Stomach (tissue), 9 donors: ENCODE measurements around the gene CEP72. TPM values are rescaled to one million over a fixed set of nuclear protein-coding genes. Genes with fewer than 3 reads are reported as not detected.

ENCODE experiments used
- DNase-seq, 2 donors: peaks; one replicate each; pipeline versions ENCODE4 v3.0.0 to v3.0.0-alpha.2; 2013 to 2019
- H3K27ac ChIP-seq, 5 donors: fragments of 200-600 bp in 4 of 5; sonication (generic) in 4 of 5; one replicate each; pipeline ENCODE4 v1.5.1; 2013 to 2019; ENCODE audit warnings: mild to moderate bottlenecking in 1 of 5, moderate library complexity in 1 of 5
- H3K27me3 ChIP-seq, 3 donors: fragments of 200-600 bp; sonication (generic); one replicate each; pipeline ENCODE4 v1.5.1; 2017 to 2019; ENCODE audit warnings: mixed run types in 1 of 3
- H3K36me3 ChIP-seq, 4 donors: fragments of 200-600 bp; sonication (generic); 1 replicate in 3 of 4; 2 replicates in 1 of 4; pipeline ENCODE4 v1.5.1; 2016 to 2019
- H3K4me1 ChIP-seq, 4 donors: fragments of 200-600 bp; sonication (generic); one replicate each; pipeline ENCODE4 v1.5.1; 2016 to 2019
- H3K4me3 ChIP-seq, 4 donors: fragments of 200-600 bp; sonication (generic) in 3 of 4; one replicate each; pipeline ENCODE4 v1.5.1; 2016 to 2019; ENCODE audit warnings: mild to moderate bottlenecking in 1 of 4
- H3K9me3 ChIP-seq, 4 donors: fragments of 200-600 bp; sonication (generic); one replicate each; pipeline ENCODE4 v1.5.1; 2016 to 2019
- EP300 ChIP-seq: sonication (generic); formaldehyde crosslinking; IDR thresholded peaks from one replicate; pipeline ENCODE4 v1.6.1; 2017; ENCODE audit warnings: antibody characterized with exemption
- POLR2A ChIP-seq, 4 donors: fragments of 450-650 bp; IDR thresholded peaks; one replicate each; pipeline ENCODE4 v1.6.1; 2016; ENCODE audit warnings: antibody characterized with exemption in 4 of 4, control low read depth in 2 of 4, mild to moderate bottlenecking in 1 of 4, moderate library complexity in 1 of 4
- POLR2AphosphoS5 ChIP-seq, 3 donors: sonication (generic); formaldehyde crosslinking; IDR thresholded peaks; one replicate each; pipeline ENCODE4 v1.6.1; 2016; ENCODE audit warnings: antibody characterized with exemption in 3 of 3
- WGBS, 5 donors: extraction: QIAGEN DNeasy Blood & Tissue Kit in 3 of 5; methylation state at CpG; one replicate each; pipeline versions ENCODE4 v1.1.5 to v1.1.7; 2013 to 2018; 5-methylcytosine and 5-hydroxymethylcytosine counted together
- intact Hi-C: fragments of 100-400 bp; cut with DNase I; formaldehyde crosslinking; loops from one replicate; pipeline ENCODE4 v1.15.1; 2023; ENCODE audit warnings: low total_unique reads
- polyA plus RNA-seq, 3 donors: library from polyadenylated mRNA; stranded (reverse); fragments of 200-250 nt; gene quantifications; one replicate each; pipeline ENCODE4 v1.2.3, GENCODE V29; 2013
- total RNA-seq, 5 donors: library from RNA; depleted of rRNA; stranded (reverse); fragments of >200 nt; gene quantifications; one replicate each; pipeline versions ENCODE4 v1.1.0 to v1.2.3, GENCODE V29; 2014 to 2016
- TF ChIP-seq, protein P1 (sequence below), 7 experiments: fragments of 450-650 bp in 4 of 7; fragments of 200-600 bp in 3 of 7; sonication (generic) in 3 of 7; IDR thresholded peaks; one replicate each; pipeline ENCODE4 v1.5.1; 2016 to 2019; ENCODE audit warnings: antibody characterized with exemption in 7 of 7, control low read depth in 2 of 7, mild to moderate bottlenecking in 1 of 7
- donor health status: healthy with polysubstance abuse.
- donor health status: Bipolar disorder and iron deficiency.
- donor health status: healthy.

The CEP72 gene
- total and polyA plus RNA-seq, 8 donors: 0.14 to 11.1 (median 2.1) TPM

DNA sequence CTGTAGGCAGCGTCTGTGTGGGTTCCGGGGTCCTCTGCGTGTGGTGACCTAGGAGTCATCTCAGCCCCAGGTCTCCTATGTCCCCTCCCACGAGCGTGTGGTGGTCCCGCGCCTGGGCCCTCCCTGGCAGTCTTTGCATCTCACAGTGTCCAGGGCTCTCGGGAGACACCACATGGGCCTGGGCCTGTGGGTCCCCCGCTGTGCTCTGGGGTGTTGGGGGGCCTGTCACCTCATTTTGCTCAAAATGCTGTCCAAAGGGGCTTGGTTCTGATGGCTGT is 27.1 kb downstream of the CEP72 start:
- no peak overlapping the region for H3K4me3 ChIP-seq
- H3K27ac ChIP-seq: no peak overlapping the region
- 85 to 99% (median 97%) methylated on average over 4 to 9 of the region's 9 CpGs; no CpG with 5 or more reads in 1 of the 5 donors for WGBS, 5 donors
- peaks cover 0 to 8% (median 3%) of the 10 kb centered on the region in 4 donors for H3K9me3 ChIP-seq
- H3K4me1 ChIP-seq: no peaks in the 10 kb centered on the region
- intact Hi-C loops: no loop called here
- H3K27me3 ChIP-seq: no peaks in the 10 kb centered on the region
- no peak for TF ChIP-seq EP300
- TF ChIP-seq, protein P1, sequence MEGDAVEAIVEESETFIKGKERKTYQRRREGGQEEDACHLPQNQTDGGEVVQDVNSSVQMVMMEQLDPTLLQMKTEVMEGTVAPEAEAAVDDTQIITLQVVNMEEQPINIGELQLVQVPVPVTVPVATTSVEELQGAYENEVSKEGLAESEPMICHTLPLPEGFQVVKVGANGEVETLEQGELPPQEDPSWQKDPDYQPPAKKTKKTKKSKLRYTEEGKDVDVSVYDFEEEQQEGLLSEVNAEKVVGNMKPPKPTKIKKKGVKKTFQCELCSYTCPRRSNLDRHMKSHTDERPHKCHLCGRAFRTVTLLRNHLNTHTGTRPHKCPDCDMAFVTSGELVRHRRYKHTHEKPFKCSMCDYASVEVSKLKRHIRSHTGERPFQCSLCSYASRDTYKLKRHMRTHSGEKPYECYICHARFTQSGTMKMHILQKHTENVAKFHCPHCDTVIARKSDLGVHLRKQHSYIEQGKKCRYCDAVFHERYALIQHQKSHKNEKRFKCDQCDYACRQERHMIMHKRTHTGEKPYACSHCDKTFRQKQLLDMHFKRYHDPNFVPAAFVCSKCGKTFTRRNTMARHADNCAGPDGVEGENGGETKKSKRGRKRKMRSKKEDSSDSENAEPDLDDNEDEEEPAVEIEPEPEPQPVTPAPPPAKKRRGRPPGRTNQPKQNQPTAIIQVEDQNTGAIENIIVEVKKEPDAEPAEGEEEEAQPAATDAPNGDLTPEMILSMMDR (IDR thresholded peaks at IDR 0.05): no peak
- TF ChIP-seq POLR2AphosphoS5 (IDR thresholded peaks at IDR 0.05): no peak
- no peak for TF ChIP-seq POLR2A (IDR thresholded peaks at IDR 0.05)
- H3K36me3 ChIP-seq: peaks cover 15 to 96% (median 94%) of the 10 kb centered on the region in 4 donors
- no peak for DNase-seq

DNA sequence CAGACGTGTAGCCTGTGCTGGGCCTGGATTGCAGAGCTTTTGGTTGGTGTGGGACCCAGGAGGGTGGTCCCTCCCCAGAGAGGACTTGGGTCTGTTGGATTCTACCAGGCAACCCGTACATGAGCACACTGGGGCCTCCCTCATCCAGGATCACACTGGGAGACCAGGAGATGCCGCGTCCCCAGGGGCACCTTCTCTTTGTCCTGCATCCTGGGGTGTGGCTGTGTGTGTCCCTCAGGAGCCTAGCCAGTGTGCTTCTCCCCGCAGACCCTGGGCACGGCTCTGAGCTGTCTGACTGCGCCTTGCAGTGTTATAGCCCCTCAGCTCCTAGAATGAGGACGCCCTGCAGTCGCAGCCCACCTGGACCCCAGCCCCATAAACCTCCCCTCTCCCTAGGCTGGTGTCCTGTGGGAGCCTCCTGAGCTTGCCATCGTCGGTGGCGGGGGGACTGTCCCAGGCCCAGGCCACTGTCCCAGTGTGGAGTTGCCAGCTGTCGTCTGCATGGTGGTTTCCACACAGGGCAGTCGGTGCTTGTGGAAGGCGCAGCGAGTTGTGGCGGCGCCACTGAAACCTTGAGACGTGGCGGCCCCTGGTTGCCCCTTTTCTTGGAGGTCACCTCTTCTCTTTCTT is 27.6 kb downstream of the CEP72 start:
- 89 to 97% (median 94%) methylated on average over 12 to 20 of the region's 20 CpGs for WGBS, 5 donors
- Histone ChIP-seq H3K4me1 (no peaks in the 10 kb centered on the region), H3K4me3 (no peak overlapping the region), H3K27me3 (no peaks in the 10 kb centered on the region), H3K36me3 (peaks cover 15 to 96% (median 93%) of the 10 kb centered on the region in 4 donors), H3K9me3 (peaks cover 0 to 8% (median 3%) of the 10 kb centered on the region in 4 donors), H3K27ac (no peak overlapping the region)
- no peak for DNase-seq
- TF ChIP-seq POLR2A (IDR thresholded peaks at IDR 0.05): no peak
- intact Hi-C loops: no loop called here

DNA sequence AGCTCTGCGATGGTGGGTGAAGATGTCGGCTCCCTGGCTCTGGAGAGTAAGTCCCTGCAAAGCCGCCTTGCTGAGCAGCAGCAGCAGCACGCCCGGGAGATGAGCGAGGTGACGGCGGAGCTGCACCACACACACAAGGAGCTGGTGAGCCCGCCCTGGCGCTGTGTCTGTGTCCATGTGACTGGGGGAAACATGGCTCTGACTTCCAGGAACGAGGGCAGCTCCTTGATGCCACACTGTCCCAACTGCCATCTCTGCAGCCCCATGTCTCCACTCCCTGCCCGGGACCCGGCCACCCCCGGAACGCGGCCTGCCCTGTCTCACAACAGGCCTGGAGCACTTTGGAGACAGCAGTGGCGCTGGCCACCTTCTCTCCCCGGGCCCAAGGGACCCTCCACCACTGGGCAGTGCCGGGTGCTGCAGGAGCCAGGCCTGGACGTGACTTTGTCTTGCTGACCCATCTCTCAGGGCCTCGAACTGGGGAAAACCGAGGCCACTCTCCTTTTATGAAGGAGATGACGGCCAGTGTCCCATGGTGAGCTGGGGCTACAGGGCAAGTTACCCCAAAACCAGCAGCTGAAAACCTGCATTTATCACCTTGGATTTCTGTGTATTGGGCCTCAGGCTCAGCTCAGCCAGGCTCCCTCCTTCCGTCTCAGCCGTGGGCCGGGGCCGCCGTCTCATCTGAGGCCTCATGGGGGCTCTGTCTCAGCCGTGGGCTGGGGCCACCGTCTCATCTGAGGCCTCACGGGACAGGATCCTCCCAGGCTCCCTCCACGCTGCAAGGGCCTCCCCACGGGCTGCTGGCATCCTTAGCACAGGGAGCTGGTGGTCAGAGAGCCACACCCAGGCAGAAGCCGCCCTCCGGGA is 28.6 kb downstream of the CEP72 start:
- Histone ChIP-seq H3K9me3 (peaks cover 0 to 1% (median 0%) of the 10 kb centered on the region in 4 donors), H3K27me3 (no peaks in the 10 kb centered on the region), H3K36me3 (peaks cover 15 to 94% (median 91%) of the 10 kb centered on the region in 4 donors), H3K4me3 (no peak overlapping the region), H3K27ac (no peak overlapping the region), H3K4me1 (no peaks in the 10 kb centered on the region)
- DNase-seq: no peak
- WGBS, 5 donors: 89 to 93% (median 92%) methylated on average over 28 to 35 of the region's 35 CpGs
- no peak for TF ChIP-seq POLR2A (IDR thresholded peaks at IDR 0.05)
- TF ChIP-seq POLR2AphosphoS5 (IDR thresholded peaks at IDR 0.05): no peak
- no peak for TF ChIP-seq EP300
- TF ChIP-seq, protein P1 (IDR thresholded peaks at IDR 0.05): no peak
- intact Hi-C loops: no loop called here

DNA sequence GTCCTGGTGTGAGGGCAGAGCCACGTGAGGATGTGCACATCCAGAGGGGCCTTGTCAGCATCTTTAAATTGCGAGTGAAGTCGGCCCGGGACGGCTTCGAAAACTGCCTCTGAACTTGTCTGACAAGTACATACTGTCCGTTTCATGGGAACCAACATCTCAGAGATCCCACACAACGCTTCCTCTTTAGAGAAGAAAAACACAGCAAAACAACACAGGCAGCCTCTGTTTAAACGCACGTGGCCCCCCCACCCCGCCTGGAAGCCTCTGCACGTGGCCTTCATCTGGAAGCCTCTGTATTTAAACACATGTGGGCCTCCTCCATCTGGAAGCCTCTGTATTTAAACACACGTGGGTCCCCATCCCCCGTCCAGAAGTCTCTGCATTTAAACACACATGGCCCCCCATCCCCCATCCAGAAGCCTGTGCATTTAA is 29.2 kb downstream of the CEP72 start:
- H3K4me3 ChIP-seq: no peak overlapping the region
- intact Hi-C loops: no loop called here
- WGBS, 5 donors: 78 to 87% (median 85%) methylated on average over 14 of the region's 14 CpGs
- no peaks in the 10 kb centered on the region for H3K27me3 ChIP-seq
- no peak overlapping the region for H3K27ac ChIP-seq
- no peak for TF ChIP-seq POLR2AphosphoS5 (IDR thresholded peaks at IDR 0.05)
- no peak for TF ChIP-seq POLR2A (IDR thresholded peaks at IDR 0.05)
- TF ChIP-seq, protein P1 (IDR thresholded peaks at IDR 0.05): no peak
- TF ChIP-seq EP300: no peak
- DNase-seq: no peak
- peaks cover 15 to 94% (median 91%) of the 10 kb centered on the region in 4 donors for H3K36me3 ChIP-seq
- no peaks in the 10 kb centered on the region for H3K9me3 ChIP-seq
- H3K4me1 ChIP-seq: no peaks in the 10 kb centered on the region
